Activated naive CD8-positive, alpha-beta T cell treated with anti-CD3 and anti-CD28 coated beads, Interleukin-2, amount 10 ng/mL, durations not matched to agents 7 days and 5 days (primary cell): ENCODE data around the gene GYG1. TPM values are rescaled to one million over a fixed set of nuclear protein-coding genes. Genes with fewer than 3 reads are reported as not detected.
A peak's percentile ranks its signal among the peaks of the same experiment; 100 is the strongest.

Experiments
- ATAC-seq: fragments of 150-1000 bp; cut with Tn5 transposase; one replicate; pipeline ENCODE4 v1.10.0; 2021; ENCODE audit warnings: low read depth, moderate library complexity
- POLR2A ChIA-PET: fragments of 350-600 bp; sonication (Branson Sonifier 250); formaldehyde crosslinking; loops from one replicate; lab custom pipeline; 2021; ENCODE audit warnings: antibody characterized with exemption; lab: Charles Lee
- DNase-seq: peaks from one replicate; pipeline ENCODE4 v3.0.0; 2021
- H3K27ac Mint-ChIP-seq: one replicate; pipeline ENCODE4 v1.8.0; 2022; ENCODE audit warnings: mild to moderate bottlenecking, mixed read lengths
- H3K27me3 Mint-ChIP-seq: one replicate; pipeline ENCODE4 v1.8.0; 2022; ENCODE audit warnings: mild to moderate bottlenecking, moderate library complexity, mixed read lengths
- H3K36me3 Mint-ChIP-seq: one replicate; pipeline ENCODE4 v1.8.0; 2021; ENCODE audit warnings: mild to moderate bottlenecking, mixed read lengths
- H3K4me1 Mint-ChIP-seq: one replicate; pipeline ENCODE4 v1.8.0; 2021; ENCODE audit warnings: mixed read lengths
- H3K4me3 Mint-ChIP-seq: one replicate; pipeline ENCODE4 v1.8.0; 2022; ENCODE audit warnings: mild to moderate bottlenecking, moderate library complexity, mixed read lengths
- H3K9me3 Mint-ChIP-seq: one replicate; pipeline ENCODE4 v1.8.0; 2021; ENCODE audit warnings: mixed read lengths
- total RNA-seq, 2 experiments: library from RNA; stranded (reverse); gene quantifications; one replicate each; pipeline ENCODE4 v1.2.3, GENCODE V29; 2021

GYG1 gene
- total RNA-seq, 2 experiments from 2014 or later = 48.6 to 49.3 TPM

DNA sequence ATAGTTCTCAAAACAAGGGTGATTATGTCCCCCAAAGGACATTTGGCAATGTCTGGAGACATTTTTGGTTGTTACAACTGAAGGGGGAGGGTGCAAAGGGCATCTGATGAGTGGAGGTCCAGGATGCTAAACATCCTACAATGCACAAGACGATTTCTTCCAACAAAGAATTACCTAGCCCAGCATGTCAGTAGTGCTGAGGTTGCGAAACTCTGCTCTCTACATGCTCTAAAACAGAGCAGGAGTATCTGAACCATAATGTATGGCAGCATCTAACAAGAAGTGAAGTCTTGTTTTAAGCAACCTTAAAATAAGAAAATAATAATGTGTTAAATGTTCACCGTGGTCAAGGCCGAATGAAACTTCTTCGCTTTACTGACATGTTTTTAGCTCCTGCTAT is 7.0 kb downstream of the GYG1 start:
- peak overlapping the region; percentile 84 for H3K27ac Mint-ChIP-seq
- H3K9me3 Mint-ChIP-seq = no peaks in the 10 kb centered on the region
- H3K36me3 Mint-ChIP-seq = peaks cover 52% of the 10 kb centered on the region
- H3K27me3 Mint-ChIP-seq = no peaks in the 10 kb centered on the region
- DNase-seq (no peak), ATAC-seq (no peak)
- H3K4me3 Mint-ChIP-seq = no peak overlapping the region
- H3K4me1 Mint-ChIP-seq = peaks cover 39% of the 10 kb centered on the region
- POLR2A ChIA-PET = interaction anchor here (1.5 to 2.6 kb wide), 5 partner anchors 8 to 88 kb away, joined by 3 to 12 read pairs (median 5); partner anchors contain the start of gene HLTF

- ATAC-seq (peak; percentile 90), DNase-seq (no peak)
- H3K9me3 Mint-ChIP-seq = no peaks in the 10 kb centered on the region
- H3K27me3 Mint-ChIP-seq = no peaks in the 10 kb centered on the region
- POLR2A ChIA-PET = interaction anchor here (0.9 to 2.6 kb wide), 5 partner anchors 8 to 131 kb away, joined by 3 to 12 read pairs (median 5); partner anchors contain the start of gene HPS3
- peaks cover 51% of the 10 kb centered on the region for H3K36me3 Mint-ChIP-seq
- H3K4me3 Mint-ChIP-seq = peak overlapping the region; percentile 66
- peaks cover 34% of the 10 kb centered on the region for H3K4me1 Mint-ChIP-seq
- H3K27ac Mint-ChIP-seq = peak overlapping the region; percentile 84
Measured at GRCh38 chr3:148998715-148999423, 7.5 kb downstream of the GYG1 start.

DNA sequence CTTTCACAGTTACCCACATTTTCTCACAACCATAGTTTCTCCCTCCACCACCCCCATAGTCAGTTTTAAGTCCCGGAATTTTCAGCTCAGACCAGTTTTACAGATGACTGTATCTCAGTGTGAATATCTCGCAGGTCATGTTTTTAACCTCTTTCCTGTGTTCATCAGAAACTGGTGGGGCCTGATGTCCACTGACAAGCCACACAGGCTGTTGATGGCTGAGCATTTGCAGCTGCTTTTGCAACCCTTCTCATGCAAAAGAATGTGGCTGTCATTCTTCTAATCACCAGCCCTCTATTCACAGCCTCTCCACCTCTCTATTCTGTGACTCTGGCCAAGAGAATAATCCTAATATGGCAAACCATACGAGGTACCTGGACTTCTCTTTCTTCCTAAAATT is 8.5 kb downstream of the GYG1 start:
- peaks cover 35% of the 10 kb centered on the region for H3K4me1 Mint-ChIP-seq
- peak overlapping the region; percentile 42 for H3K27ac Mint-ChIP-seq

DNA sequence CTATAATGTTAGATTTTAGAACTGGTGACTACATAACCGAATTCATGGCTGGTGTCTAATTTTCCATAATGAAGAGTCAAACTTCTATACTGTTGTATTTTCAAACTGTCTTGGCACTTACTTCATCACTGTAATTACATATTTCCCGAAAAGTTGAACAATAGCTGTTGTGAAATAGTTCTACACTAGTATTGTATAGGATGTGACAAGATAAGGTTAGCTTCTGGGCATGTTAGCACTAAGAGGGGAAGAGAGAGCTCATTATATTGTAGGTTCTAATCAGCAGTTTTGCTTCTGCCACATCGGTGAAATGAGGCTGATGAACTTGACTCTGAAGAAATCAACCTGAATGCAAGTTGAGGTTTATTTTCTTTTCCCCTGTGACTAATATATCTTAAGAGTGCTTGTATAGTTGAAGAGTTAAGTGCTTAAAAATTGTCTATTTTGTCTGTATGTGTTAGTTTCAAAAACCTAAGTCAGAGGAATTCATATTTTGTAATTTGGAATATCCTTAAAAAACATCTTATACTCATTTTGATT is 8.9 kb downstream of the GYG1 start:
- DNase-seq = no peak
- no peak for ATAC-seq
- Mint-ChIP-seq H3K4me3 (no peak overlapping the region), H3K27ac (peak overlapping the region; percentile 42), H3K36me3 (peaks cover 47% of the 10 kb centered on the region), H3K27me3 (no peaks in the 10 kb centered on the region), H3K9me3 (no peaks in the 10 kb centered on the region), H3K4me1 (peaks cover 35% of the 10 kb centered on the region)
- POLR2A ChIA-PET = interaction anchor here (2.0 to 3.1 kb wide), 3 partner anchors 9 to 42 kb away, joined by 9 to 13 read pairs (median 12); partner anchors contain the start of gene GYG1

More for the DNA sequence above, 8.5 kb downstream of the GYG1 start:
- Mint-ChIP-seq H3K9me3 (no peaks in the 10 kb centered on the region), H3K36me3 (peaks cover 51% of the 10 kb centered on the region), H3K27me3 (no peaks in the 10 kb centered on the region), H3K4me3 (peak overlapping the region; percentile 15)
- DNase-seq (no peak), ATAC-seq (no peak)
- POLR2A ChIA-PET = interaction anchor here (0.9 to 3.1 kb wide), 6 partner anchors 8 to 130 kb away, joined by 3 to 13 read pairs (median 7); partner anchors contain the start of genes GYG1 and HPS3

- Mint-ChIP-seq H3K4me1 (peaks cover 31% of the 10 kb centered on the region), H3K4me3 (no peak overlapping the region), H3K27ac (no peak overlapping the region), H3K27me3 (no peaks in the 10 kb centered on the region), H3K36me3 (peaks cover 38% of the 10 kb centered on the region), H3K9me3 (no peaks in the 10 kb centered on the region)
- POLR2A ChIA-PET = interaction anchor here (3.1 kb wide), 1 partner anchor 10 kb away, joined by 13 read pairs; the partner anchor contains the start of gene GYG1
- DNase-seq (no peak), ATAC-seq (no peak)
Measured at GRCh38 chr3:149001727-149002126, 10.4 kb downstream of the GYG1 start.

- H3K9me3 Mint-ChIP-seq = no peaks in the 10 kb centered on the region
- POLR2A ChIA-PET = no interaction called here
- no peak overlapping the region for H3K27ac Mint-ChIP-seq
- no peaks in the 10 kb centered on the region for H3K27me3 Mint-ChIP-seq
- peaks cover 31% of the 10 kb centered on the region for H3K4me1 Mint-ChIP-seq
- H3K36me3 Mint-ChIP-seq = peaks cover 46% of the 10 kb centered on the region
- H3K4me3 Mint-ChIP-seq = no peak overlapping the region
- no peak for DNase-seq
- no peak for ATAC-seq
Measured at GRCh38 chr3:149003653-149004305, 12.4 kb downstream of the GYG1 start.

DNA sequence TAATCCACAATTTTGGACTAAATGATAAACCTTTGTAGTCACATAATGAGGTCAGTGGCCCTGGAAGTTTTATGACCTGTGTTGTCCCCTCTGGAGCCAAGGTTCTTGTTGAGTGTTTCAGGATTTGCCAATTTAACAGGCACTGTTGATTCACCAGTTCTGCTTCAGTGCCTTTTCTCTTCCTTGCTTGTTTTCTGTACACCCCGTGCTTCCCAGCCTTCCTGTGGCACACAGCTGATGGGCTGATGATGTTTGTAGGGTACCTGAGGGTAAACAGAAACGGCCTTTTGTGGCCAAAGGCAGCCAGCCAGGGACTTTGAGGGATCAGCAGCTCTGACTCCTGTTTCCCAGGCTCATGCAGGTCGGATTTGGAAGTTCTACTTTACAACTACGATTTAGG is 13.3 kb downstream of the GYG1 start:
- no peaks in the 10 kb centered on the region for H3K27me3 Mint-ChIP-seq
- ATAC-seq (no peak), DNase-seq (no peak)
- H3K9me3 Mint-ChIP-seq = no peaks in the 10 kb centered on the region
- H3K27ac Mint-ChIP-seq = no peak overlapping the region
- peaks cover 48% of the 10 kb centered on the region for H3K36me3 Mint-ChIP-seq
- POLR2A ChIA-PET = no interaction called here
- H3K4me3 Mint-ChIP-seq = no peak overlapping the region
- H3K4me1 Mint-ChIP-seq = peaks cover 29% of the 10 kb centered on the region

- peaks cover 26% of the 10 kb centered on the region for H3K4me1 Mint-ChIP-seq
- POLR2A ChIA-PET = no interaction called here
Measured at GRCh38 chr3:149005416-149005815, 14.1 kb downstream of the GYG1 start.

GRCh38 chr3:149007567-149008257 is 16.4 kb downstream of the GYG1 start:
- no peak for ATAC-seq
- no peak for DNase-seq
- Mint-ChIP-seq H3K4me1 (peaks cover 30% of the 10 kb centered on the region), H3K9me3 (no peaks in the 10 kb centered on the region), H3K4me3 (no peak overlapping the region), H3K27me3 (no peaks in the 10 kb centered on the region), H3K27ac (peak overlapping the region; percentile 93), H3K36me3 (peaks cover 52% of the 10 kb centered on the region)
- POLR2A ChIA-PET = no interaction called here

More at GRCh38 chr3:149005416-149005815, 14.1 kb downstream of the GYG1 start:
- H3K27me3 Mint-ChIP-seq = no peaks in the 10 kb centered on the region
- H3K9me3 Mint-ChIP-seq = no peaks in the 10 kb centered on the region
- peaks cover 45% of the 10 kb centered on the region for H3K36me3 Mint-ChIP-seq
- no peak overlapping the region for H3K27ac Mint-ChIP-seq
- ATAC-seq = no peak
- no peak overlapping the region for H3K4me3 Mint-ChIP-seq
- no peak for DNase-seq

- no peaks in the 10 kb centered on the region for H3K9me3 Mint-ChIP-seq
- peaks cover 27% of the 10 kb centered on the region for H3K4me1 Mint-ChIP-seq
- peak; percentile 47 for DNase-seq
- POLR2A ChIA-PET = interaction anchor here (0.6 to 2.0 kb wide), 7 partner anchors 11 to 805 kb away, joined by 3 to 18 read pairs (median 4); partner anchors contain the start of genes GYG1, HLTF and HPS3
- H3K4me3 Mint-ChIP-seq = peak overlapping the region; percentile 54
- peaks cover 55% of the 10 kb centered on the region for H3K36me3 Mint-ChIP-seq
- H3K27me3 Mint-ChIP-seq = no peaks in the 10 kb centered on the region
- peak overlapping the region; percentile 93 for H3K27ac Mint-ChIP-seq
- ATAC-seq = peak; percentile 97
Measured at GRCh38 chr3:149009732-149010131, 18.4 kb downstream of the GYG1 start.

- Mint-ChIP-seq H3K36me3 (peaks cover 60% of the 10 kb centered on the region), H3K4me3 (no peak overlapping the region), H3K27ac (peak overlapping the region; percentile 93), H3K27me3 (no peaks in the 10 kb centered on the region), H3K9me3 (no peaks in the 10 kb centered on the region), H3K4me1 (peaks cover 32% of the 10 kb centered on the region)
- DNase-seq (no peak), ATAC-seq (no peak)
- POLR2A ChIA-PET = interaction anchor here (1.3 to 1.6 kb wide), 2 partner anchors 12 to 75 kb away, joined by 3 to 12 read pairs; partner anchors contain the start of gene HLTF
Measured at GRCh38 chr3:149010504-149010951, 19.2 kb downstream of the GYG1 start.

DNA sequence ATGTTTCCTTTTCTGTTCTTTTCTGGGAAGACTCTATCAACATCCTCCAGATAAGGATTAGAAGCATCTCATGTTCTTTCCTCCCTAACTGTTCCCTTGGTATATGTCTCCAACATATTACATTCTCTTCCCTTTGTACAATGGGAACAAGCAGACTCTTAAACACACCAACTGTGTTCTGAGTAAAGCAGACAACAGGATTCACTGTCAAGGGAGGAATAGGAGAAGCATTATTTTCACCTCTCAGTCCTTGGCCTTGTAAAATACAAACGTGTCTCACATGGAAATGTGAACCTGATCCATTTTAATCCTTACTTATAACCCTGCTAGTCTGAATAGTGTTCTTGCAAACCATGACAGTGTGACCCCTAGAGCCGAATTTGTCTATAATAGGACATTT is 19.6 kb downstream of the GYG1 start:
- Mint-ChIP-seq H3K27me3 (no peaks in the 10 kb centered on the region), H3K36me3 (peaks cover 60% of the 10 kb centered on the region), H3K9me3 (no peaks in the 10 kb centered on the region), H3K27ac (peak overlapping the region; percentile 93), H3K4me1 (peaks cover 34% of the 10 kb centered on the region), H3K4me3 (no peak overlapping the region)
- no peak for DNase-seq
- POLR2A ChIA-PET = no interaction called here
- no peak for ATAC-seq

DNA sequence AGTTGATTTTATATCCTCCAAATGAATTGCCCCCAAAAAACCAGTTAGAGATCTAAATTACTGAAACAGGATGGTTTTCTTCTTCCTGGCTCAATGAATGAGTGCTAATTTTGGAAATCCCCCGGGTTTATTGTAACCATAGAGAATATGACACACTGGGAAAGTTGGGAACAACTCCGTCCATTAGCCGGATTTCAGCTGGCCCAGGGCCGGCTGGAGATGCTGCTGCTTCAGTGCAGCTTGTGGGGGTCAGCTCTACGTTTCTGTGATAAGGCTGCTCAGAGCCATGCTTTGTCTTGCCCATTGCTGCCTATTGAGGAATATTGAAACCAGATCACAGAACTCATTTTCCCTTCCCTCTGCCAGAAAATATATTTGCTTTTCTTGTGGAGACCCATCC is 20.3 kb downstream of the GYG1 start:
- Mint-ChIP-seq H3K4me1 (peaks cover 39% of the 10 kb centered on the region), H3K36me3 (peaks cover 65% of the 10 kb centered on the region), H3K4me3 (no peak overlapping the region), H3K27me3 (no peaks in the 10 kb centered on the region), H3K9me3 (no peaks in the 10 kb centered on the region), H3K27ac (no peak overlapping the region)
- ATAC-seq (no peak), DNase-seq (no peak)
- POLR2A ChIA-PET = no interaction called here
